Progenitor cell of endocrine pancreas (in vitro differentiated cells): ENCODE measurements around the gene CDK13. TPM values are rescaled to one million over a fixed set of nuclear protein-coding genes. Genes with fewer than 3 reads are reported as not detected.

ENCODE experiments used
- DNase-seq: peaks from one replicate; pipeline ENCODE4 v3.0.0; 2021; ENCODE audit warnings: low spot score; ENCODE audit not compliant: unreplicated experiment
- H3K27ac Mint-ChIP-seq: 2 replicates; pipeline ENCODE4 v1.8.0; 2021; ENCODE audit warnings: mild to moderate bottlenecking, moderate library complexity, mixed read lengths
- H3K27me3 Mint-ChIP-seq: 2 replicates; pipeline ENCODE4 v1.8.0; 2021; ENCODE audit warnings: mixed read lengths
- H3K36me3 Mint-ChIP-seq: 2 replicates; pipeline ENCODE4 v1.8.0; 2022; ENCODE audit warnings: mixed read lengths; ENCODE audit not compliant: insufficient read depth
- H3K4me1 Mint-ChIP-seq: 2 replicates; pipeline ENCODE4 v1.8.0; 2021; ENCODE audit warnings: low read depth, mixed read lengths
- H3K4me3 Mint-ChIP-seq: 2 replicates; pipeline ENCODE4 v1.8.0; 2021; ENCODE audit warnings: low read depth, mild to moderate bottlenecking, moderate library complexity, mixed read lengths
- H3K9me3 Mint-ChIP-seq: 2 replicates; pipeline ENCODE4 v1.8.0; 2021; ENCODE audit warnings: low read depth, mixed read lengths
- CTCF ChIP-seq: fragments of 200-600 bp; sonication (generic); IDR thresholded peaks from one replicate; pipeline ENCODE4 v1.5.0; 2021; ENCODE audit warnings: antibody characterized with exemption, mild to moderate bottlenecking; ENCODE audit not compliant: unreplicated experiment
- total RNA-seq: library from RNA; stranded (reverse); gene quantifications from 2 replicates; pipeline ENCODE4 v1.2.1, GENCODE V29; 2021

CDK13 gene
- total RNA-seq, 1 donor from 2014 or later: 75.5 TPM

- H3K36me3 Mint-ChIP-seq: peaks cover 16% of the 10 kb centered on the region
- H3K27me3 Mint-ChIP-seq: no peaks in the 10 kb centered on the region
- no peak overlapping the region for H3K27ac Mint-ChIP-seq
Observed at GRCh38 chr7:40024841-40025240, 74.8 kb downstream of the CDK13 start.

DNA sequence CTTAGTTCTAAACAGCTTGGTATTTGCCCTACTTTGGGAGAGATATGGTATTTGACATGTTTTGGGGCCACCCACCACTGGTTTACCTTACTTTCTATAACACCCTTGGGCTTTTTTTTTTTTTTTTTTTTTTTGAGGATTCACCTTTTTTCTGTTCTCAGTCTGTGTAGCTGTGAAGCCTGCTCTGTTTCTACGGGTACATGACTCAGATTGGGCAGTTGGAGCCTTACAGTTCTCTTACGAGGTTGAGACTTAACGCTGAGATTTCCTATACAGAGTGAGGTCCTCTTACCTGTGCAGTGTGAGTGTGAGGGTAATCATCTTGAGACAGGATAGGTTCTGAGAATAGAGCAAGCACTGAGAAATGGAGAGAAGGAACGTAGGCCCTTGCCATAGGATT, 77.5 kb downstream of the CDK13 start:
- no peak for TF ChIP-seq CTCF
- DNase-seq: no peak
- Mint-ChIP-seq H3K27ac (peak overlapping the region; percentile 84), H3K9me3 (no peaks in the 10 kb centered on the region), H3K4me1 (no peaks in the 10 kb centered on the region), H3K27me3 (no peaks in the 10 kb centered on the region), H3K4me3 (no peak overlapping the region), H3K36me3 (peaks cover 16% of the 10 kb centered on the region)

More at GRCh38 chr7:40024841-40025240, 74.8 kb downstream of the CDK13 start:
- no peak for TF ChIP-seq CTCF
- Mint-ChIP-seq H3K9me3 (no peaks in the 10 kb centered on the region), H3K4me1 (no peaks in the 10 kb centered on the region), H3K4me3 (no peak overlapping the region)
- DNase-seq: no peak

GRCh38 chr7:40033826-40034225, 83.8 kb downstream of the CDK13 start:
- H3K4me3 Mint-ChIP-seq: no peak overlapping the region
- H3K27me3 Mint-ChIP-seq: no peaks in the 10 kb centered on the region
- H3K36me3 Mint-ChIP-seq: peaks cover 8% of the 10 kb centered on the region
- no peak overlapping the region for H3K27ac Mint-ChIP-seq
- no peak for TF ChIP-seq CTCF
- peaks cover 5% of the 10 kb centered on the region for H3K9me3 Mint-ChIP-seq
- no peak for DNase-seq
- H3K4me1 Mint-ChIP-seq: peaks cover 1% of the 10 kb centered on the region

GRCh38 chr7:40041456-40041855, 91.4 kb downstream of the CDK13 start:
- DNase-seq: no peak
- Mint-ChIP-seq H3K27ac (no peak overlapping the region), H3K9me3 (peaks cover 5% of the 10 kb centered on the region), H3K4me1 (no peaks in the 10 kb centered on the region), H3K36me3 (peaks cover 11% of the 10 kb centered on the region), H3K27me3 (no peaks in the 10 kb centered on the region), H3K4me3 (no peak overlapping the region)
- no peak for TF ChIP-seq CTCF

DNA sequence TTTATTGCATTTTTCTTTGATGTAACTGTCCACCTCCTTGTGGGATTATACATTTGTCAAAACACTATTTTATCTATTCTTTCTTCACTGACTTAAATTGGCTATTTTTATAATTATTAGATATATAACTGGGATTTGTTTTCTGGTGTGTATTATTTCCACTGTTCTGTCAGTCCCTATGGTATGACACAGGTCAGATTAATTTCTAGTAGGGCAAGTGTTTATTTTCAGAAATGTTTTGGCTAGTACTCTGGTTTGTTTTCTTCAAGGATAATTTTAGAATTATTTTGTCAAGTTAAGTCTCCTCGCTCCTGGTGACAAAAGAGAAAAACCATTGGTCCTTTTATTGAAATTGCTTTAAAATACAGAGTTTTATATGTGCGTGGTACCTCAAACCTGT, 93.1 kb downstream of the CDK13 start:
- peaks cover 2% of the 10 kb centered on the region for H3K4me1 Mint-ChIP-seq
- TF ChIP-seq CTCF: no peak
- H3K9me3 Mint-ChIP-seq: no peaks in the 10 kb centered on the region
- H3K27ac Mint-ChIP-seq: peak overlapping the region; percentile 78
- no peak overlapping the region for H3K4me3 Mint-ChIP-seq
- no peak for DNase-seq
- no peaks in the 10 kb centered on the region for H3K27me3 Mint-ChIP-seq
- H3K36me3 Mint-ChIP-seq: peaks cover 4% of the 10 kb centered on the region
